NCI-H2081 (cell line): ENCODE measurements around the gene GNG11.
"Not testable (repeated sequence)": the region's sequence is repeated elsewhere in the genome, so short reads cannot be mapped to it uniquely, and the experiment has no call there.

ENCODE experiments used
- DNase-seq, 2 experiments: peaks; one replicate each; lab custom pipeline; 2025; lab: John Stamatoyannopoulos, UW

GNG11 gene

DNA sequence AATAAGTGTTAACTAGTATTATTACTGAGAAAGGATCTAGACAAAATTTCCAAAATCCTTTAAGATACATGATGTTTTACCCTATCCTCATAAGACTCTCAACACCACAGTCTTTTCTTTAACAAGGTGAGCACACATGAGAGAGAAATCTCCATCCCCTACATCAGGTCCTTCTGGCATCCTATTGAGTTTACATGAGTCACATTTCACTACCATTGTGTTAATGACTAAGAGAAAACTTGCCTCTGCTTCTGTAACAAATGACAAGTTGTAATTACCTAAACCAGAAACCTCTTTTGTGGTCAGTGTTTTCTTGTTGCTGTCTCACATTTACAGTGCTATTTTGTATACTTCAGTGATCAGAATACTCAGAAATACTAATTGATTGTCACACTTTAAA, 9.9 kb upstream of the GNG11 start:
- DNase-seq: not testable (repeated sequence)

- no peak for DNase-seq
Observed at GRCh38 chr7:93913197-93913596, 8.3 kb upstream of the GNG11 start.

GRCh38 chr7:93914581-93915066, 6.9 kb upstream of the GNG11 start:
- DNase-seq: no peak

DNA sequence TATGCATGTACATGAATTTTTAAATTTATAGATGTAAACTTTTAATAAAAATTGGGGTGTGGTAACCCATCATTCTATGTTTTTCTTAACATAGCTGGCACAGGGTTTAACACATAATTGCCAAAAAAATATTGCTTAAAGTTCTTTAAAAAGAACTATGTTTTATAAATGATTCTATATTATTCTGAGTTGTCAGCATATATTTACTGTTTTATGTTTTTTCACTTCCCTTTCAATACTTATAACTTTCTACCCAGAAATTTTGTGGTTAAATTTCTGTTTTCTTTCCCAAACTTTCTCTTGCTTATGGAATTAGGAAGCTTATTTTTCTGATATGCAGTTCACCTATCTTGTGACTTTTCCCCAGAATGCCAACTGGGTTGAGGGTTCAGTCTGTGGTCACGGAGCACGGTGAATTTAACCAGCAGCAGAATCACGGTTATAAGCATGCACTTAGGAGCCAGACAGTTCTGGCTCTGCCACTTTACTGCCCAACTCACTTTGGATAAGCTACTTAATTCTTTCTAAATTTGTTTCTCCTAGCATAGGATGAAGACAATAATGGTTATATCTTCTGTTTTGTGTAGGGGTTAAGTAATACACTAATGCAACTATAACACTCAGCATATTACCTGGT, 6.2 kb upstream of the GNG11 start:
- DNase-seq: not testable (repeated sequence)

DNA sequence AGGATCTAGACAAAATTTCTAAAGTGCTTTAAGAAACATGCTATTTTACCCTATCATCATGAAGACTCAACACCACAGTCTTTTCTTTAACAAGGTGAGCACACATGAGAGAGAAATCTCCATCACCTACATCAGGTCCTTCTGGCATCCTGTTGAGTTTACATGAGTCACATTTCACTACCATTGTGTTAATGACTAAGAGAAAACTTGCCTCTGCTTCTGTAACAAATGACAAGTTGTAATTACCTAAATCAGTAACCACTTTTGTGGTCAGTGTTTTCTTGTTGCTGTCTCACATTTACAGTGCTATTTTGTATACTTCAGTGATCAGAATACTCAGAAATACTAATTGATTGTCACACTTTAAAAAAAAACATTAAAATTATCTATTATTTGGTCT, 5.6 kb upstream of the GNG11 start:
- not testable (repeated sequence) for DNase-seq

GRCh38 chr7:93916315-93916714, 5.2 kb upstream of the GNG11 start:
- not testable (repeated sequence) for DNase-seq

DNA sequence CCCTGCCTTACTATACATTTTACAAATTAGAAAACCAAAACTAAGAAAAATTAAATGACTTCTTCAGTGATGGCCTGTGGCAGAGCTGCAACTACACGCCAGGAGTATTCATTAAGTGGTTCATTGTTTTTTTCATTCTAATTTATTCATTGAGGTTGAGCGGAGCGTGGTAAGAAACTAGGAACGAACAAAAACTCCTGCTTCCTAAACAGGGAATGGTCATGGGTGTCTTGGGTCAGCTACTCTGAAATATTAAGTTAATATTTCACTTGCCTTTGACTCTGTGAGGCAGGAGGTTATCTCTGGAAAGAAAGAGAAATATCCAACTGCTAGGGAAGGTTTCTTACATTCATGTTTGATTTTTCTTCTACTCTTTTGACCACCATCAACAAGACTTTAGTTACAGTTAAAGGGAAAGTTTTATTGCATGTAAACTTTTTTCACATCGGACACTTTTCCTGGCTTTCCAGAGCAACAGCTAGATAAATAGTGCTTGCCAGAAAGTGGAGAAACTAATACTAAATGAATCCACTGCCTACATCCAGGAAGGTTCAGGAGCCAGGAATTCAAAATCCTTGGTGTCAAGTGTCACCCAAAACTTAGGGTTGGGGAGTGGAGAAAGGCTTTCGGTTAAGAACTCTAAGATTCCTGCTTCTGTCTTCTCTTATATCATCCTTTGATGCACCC, 896 bp upstream of the GNG11 start:
- DNase-seq: no peak

- no peak for DNase-seq
Observed at GRCh38 chr7:93921186-93921585, 349 bp upstream of the GNG11 start.

- no peak for DNase-seq
Observed at GRCh38 chr7:93923296-93923695, 1.8 kb downstream of the GNG11 start.

DNA sequence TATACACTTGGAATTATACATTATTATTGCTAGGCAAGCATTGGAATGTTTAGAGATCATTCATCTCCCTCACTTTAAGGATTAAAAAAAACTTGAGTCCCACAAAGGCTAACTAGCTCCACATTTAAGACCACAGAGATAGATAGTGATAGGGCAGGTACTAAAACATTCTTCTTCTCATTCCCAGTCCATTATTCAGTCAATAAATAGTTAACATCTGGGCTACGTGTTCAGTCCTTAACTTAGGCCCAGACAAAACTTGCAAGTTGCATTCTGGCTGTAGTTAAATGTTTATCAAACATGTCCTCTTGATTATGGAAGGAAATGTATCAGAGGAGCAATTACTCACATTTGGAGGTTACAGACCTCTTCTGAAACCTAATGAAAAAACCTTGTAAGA, 2.4 kb downstream of the GNG11 start:
- no peak for DNase-seq

DNA sequence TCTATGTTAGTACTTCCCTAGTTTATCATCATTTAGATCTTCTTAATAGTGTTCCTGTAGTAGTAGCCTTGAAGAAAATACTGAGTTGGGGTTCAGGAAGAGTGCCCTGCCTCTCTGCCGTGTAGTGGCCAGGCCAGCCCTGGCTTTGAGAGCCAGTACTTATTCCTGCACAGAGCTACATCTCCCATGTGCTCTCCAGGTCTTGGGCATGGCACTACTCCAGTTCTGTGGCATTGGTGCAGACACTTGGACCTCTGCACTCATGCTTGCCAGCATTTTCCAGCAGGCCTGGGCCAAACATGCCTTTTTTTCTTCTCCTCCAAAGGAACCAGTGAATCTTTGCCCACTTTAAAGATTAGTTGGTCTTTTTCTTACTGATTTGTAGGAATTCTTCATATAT, 5.3 kb downstream of the GNG11 start:
- no peak for DNase-seq

DNA sequence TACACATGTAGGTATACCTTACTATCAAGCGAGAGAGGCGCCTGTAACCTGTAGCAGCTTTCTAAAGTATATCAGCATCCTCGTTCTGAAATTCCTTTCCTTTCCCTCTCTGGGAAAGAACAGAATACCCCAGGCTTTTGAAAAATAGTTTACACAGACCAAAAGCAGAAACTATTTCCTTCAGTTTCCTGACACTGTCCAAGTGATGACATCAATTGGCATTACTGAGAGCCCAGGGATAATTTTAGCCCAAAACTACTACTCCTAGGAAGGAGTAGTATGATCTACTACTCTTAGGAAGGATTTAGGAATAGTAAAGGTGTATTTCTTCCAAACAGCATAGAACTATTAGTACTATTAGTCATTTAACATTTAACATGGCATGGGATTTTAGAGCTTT, 6.0 kb downstream of the GNG11 start:
- no peak for DNase-seq

DNA sequence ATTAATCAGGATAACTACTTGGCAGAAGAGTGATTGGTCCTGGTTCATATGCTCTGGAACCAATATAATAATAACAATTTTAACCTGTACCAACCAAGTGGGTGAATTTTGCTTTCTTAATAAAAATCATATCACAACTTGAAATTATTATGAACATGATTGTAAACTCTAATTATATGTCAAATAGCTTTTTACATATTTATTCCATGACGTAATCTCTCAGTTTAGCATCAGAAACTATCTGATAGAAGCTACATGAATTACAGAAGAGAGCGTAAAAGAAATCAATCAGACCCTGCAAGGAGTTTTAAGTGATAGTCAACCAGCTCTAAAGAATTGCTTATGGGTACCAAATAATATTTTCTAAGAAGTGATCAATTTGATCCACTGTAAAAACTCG, 10.1 kb downstream of the GNG11 start:
- DNase-seq: no peak

DNA sequence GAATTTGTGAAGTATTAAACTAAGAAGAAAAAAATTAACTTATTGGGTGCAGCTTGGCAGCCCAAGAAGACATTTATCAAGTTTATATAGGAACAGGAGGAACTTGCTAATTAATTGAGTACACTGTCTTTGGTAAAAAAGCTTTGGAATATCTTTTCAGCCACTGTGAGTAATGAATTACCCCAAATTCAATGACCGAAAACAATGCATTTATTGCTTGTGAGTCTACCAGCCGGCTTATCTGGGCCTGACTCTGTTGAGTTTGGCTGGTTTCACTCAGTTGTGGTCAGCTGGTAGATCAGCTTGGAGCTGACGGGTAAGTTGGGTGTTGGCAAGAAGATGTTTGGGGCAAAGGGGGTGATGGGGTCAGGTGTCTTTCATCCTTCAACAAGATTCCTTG, 11.6 kb downstream of the GNG11 start:
- no peak for DNase-seq

- DNase-seq: no peak
Observed at GRCh38 chr7:93935102-93935501, 13.6 kb downstream of the GNG11 start.

GRCh38 chr7:93937818-93938217, 16.3 kb downstream of the GNG11 start:
- DNase-seq: no peak

DNA sequence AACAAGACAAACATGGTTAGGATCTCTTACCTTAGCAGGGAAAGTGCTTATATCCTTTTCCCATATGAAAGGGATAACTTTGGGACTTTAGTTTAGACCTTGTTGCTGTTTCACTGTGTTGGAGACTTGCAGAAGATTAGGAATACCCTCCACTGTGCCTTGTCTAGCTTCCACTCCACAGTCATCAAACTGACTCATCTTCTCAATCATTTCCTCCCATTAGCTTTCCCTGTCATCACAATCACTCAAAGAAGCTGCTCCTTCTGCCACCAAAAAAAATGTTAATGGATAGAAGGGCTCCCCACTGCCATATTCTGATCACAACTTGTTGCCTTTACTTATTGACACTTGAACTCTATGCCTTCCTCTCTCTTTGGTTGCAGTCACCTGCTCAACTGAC, 16.8 kb downstream of the GNG11 start:
- no peak for DNase-seq

GRCh38 chr7:93941945-93942344, 20.4 kb downstream of the GNG11 start:
- DNase-seq: no peak

DNA sequence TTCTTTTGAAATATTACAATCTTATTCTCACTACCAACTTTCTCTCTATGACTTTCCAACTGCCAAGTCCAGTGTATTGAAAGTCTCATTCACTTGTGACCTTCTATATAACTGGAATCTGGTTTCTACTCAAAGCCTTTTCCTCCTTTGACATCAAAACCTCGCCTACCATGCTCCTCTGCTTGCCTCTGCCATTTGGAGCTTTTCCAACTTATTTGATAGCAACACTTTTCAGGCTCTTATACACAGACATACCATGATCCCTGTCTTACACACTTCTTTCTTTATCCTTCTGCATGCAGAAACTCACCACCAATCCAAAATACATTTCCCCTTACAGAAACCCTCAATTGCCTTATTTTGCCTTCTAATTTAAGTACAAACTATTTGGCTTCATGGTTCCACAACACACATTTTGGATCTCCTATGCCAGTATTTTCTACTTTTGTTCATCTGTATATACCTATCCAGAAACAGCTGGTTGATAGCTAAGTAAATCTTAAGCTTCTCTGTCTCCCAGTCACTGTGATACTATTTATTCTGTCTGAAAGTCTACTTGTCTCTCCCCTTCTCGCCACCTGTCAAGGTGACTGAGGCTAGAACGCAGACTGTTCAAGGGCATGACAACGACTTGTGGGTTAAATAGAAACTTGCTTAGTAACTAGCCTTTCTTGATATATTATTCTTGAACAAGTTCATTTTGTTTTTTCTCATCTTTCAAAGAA, 22.4 kb downstream of the GNG11 start:
- DNase-seq: no peak

DNA sequence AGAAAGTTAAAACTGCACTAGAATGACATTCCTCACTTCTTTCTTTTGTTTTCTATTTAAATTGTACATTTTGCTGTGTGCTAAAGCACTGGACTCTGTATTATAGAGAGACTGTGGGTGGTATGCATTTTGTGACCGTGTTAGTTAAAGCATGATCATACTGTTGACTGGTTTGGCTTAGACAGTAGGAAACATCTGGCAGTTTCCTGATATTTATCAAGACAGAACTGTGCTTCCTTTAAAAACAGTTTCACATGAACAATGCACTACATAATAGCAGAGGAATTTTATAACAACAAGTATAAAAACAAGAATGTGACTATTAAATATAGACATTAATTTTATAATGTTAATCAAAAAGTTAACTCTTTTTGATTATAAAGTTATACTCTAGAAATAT, 23.1 kb downstream of the GNG11 start:
- no peak for DNase-seq

DNA sequence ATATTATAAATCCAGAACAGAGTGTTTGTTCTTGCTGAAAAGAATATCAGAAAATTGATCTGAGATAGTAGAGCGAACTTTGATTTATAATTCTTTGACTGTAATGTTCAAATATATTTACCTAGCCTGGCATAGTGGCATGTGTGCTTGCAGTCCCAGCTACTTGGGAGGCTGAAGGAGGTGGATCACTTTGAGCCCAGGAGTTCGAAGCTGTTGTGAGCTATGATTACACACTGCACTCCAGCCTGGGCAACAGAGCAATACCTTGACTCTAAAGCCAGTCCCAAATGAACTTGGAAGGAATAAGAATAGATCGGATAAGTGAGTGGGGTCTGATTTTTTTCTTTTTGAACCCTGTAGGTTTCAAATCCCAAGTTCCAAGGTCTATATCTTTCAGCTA, 23.5 kb downstream of the GNG11 start:
- DNase-seq: no peak

DNA sequence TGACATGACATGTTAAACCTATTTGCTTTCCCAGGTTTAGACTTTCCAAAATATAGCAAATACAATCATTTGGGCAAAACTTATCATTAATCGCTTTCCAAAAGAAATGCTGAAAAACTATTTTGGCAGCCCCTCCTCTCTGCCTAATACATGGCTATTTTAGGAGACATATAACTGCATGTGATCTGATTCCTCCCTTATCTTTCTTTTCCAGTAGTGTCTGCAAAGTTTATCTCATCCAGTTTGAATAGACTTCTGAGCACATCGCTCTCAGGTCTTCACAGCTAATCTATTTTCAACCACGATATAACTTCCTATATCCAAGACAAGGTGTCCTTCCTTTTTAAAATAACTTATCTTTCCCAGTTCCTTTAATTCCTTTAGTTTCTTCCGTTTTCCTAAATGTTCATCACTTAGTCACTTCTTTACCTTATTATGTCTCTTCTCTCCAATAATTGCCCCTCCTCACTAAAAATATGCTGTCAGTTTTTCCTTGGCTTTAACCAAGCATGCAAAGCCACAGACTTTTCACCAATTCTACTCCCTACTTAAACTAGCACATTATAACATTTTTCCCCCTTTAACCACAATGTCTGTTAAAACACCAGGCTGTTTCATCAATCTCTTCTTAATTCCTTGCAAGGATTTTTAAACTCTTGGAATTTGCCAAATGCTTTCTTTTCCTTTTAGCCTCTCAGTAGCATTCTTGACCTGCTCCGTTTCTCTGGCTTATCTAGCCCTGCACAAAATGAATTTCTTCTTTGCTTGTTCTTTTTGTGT, 24.4 kb downstream of the GNG11 start:
- DNase-seq: no peak
